PC-9 (cell line): Measurements from ENCODE around the gene CEP112.

Experiments
- EZH2 ChIP-seq: fragments of 200-600 bp; sonication (generic); IDR thresholded peaks from 2 replicates; pipeline ENCODE4 v1.8.0; 2017; ENCODE audit warnings: antibody characterized with exemption, low read depth
- TF ChIP-seq, protein P1 (sequence below): fragments of 200-600 bp; sonication (generic); conservative IDR thresholded peaks from 2 replicates; pipeline ENCODE4 v1.6.1; 2017; ENCODE audit warnings: mixed run types, antibody characterized with exemption, mild to moderate bottlenecking, moderate library complexity

GRCh38 chr17:66167189-66167815 is 24.6 kb downstream of the CEP112 start:
- TF ChIP-seq, protein P1, sequence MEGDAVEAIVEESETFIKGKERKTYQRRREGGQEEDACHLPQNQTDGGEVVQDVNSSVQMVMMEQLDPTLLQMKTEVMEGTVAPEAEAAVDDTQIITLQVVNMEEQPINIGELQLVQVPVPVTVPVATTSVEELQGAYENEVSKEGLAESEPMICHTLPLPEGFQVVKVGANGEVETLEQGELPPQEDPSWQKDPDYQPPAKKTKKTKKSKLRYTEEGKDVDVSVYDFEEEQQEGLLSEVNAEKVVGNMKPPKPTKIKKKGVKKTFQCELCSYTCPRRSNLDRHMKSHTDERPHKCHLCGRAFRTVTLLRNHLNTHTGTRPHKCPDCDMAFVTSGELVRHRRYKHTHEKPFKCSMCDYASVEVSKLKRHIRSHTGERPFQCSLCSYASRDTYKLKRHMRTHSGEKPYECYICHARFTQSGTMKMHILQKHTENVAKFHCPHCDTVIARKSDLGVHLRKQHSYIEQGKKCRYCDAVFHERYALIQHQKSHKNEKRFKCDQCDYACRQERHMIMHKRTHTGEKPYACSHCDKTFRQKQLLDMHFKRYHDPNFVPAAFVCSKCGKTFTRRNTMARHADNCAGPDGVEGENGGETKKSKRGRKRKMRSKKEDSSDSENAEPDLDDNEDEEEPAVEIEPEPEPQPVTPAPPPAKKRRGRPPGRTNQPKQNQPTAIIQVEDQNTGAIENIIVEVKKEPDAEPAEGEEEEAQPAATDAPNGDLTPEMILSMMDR: no peak
- TF ChIP-seq EZH2: no peak
